K562 (cell line): ENCODE data around the gene CDKN2AIP. TPM values are rescaled to one million over a fixed set of nuclear protein-coding genes. Genes with fewer than 3 reads are reported as not detected.

Source experiments
- ATAC-seq: fragments of 200-7000 bp; cut with Tn5 transposase; 3 replicates; pipeline ENCODE4 v1.9.1; 2020; ENCODE audit warnings: moderate library complexity
- BruUV-seq: library from RNA; stranded (reverse); fragments of 400-500 nt; replicated peaks from 2 replicates; lab custom pipeline; 2021; lab: Mats Ljungman, UMichigan
- CTCF ChIA-PET: fragments of 300-600 bp; formaldehyde crosslinking; extraction: SDS; loops from one replicate; lab custom pipeline; 2021; ENCODE audit warnings: low intra/inter-chr PET ratio; lab: Yijun Ruan, JAX
- POLR2A ChIA-PET: fragments of 300-600, 350-650 bp; sonication (Branson Sonifier 250); formaldehyde crosslinking; extraction: SDS; loops from one replicate; lab custom pipeline; 2021; ENCODE audit warnings: antibody characterized with exemption, inconsistent platforms; lab: Yijun Ruan, JAX
- DNase-seq, 4 experiments: peaks; one replicate each; pipeline versions ENCODE4 v3.0.0 to v3.0.0-alpha.2; 2011 to 2018; ENCODE audit warnings: low spot score in 3 of 4, mixed read lengths in 3 of 4; ENCODE audit errors: extremely low read depth in 1 of 4
- FAIRE-seq: peaks from 2 replicates; lab custom pipeline; 2011; peaks lifted over from hg19 to GRCh38; lab: Jason Lieb, UNC
- H2AFZ ChIP-seq: 2 replicates; pipeline ENCODE4 v1.6.0; 2011; ENCODE audit warnings: low read depth, low read length, control low read depth, inconsistent platforms
- H3K27ac ChIP-seq: fragments of 200-600 bp; 3 replicates; pipeline ENCODE4 v1.8.0; 2011; ENCODE audit warnings: low read depth, mild to moderate bottlenecking, control low read depth, inconsistent platforms, low read length, moderate library complexity, mixed read lengths; ENCODE audit errors: extremely low read depth
- H3K27me3 ChIP-seq, 2 experiments: fragments of 300-600 bp in 1 of 2; 2 replicates in 1 of 2; 3 replicates in 1 of 2; pipeline versions ENCODE4 v1.6.0 to v1.8.0; 2011; ENCODE audit warnings: inconsistent platforms in 2 of 2, low read length in 2 of 2, mild to moderate bottlenecking in 1 of 2, mixed read lengths in 1 of 2, moderate library complexity in 1 of 2; ENCODE audit not compliant: control insufficient read depth in 2 of 2, insufficient read depth in 2 of 2
- H3K36me3 ChIP-seq: fragments of 300-600 bp; 3 replicates; pipeline ENCODE4 v1.8.0; 2011; ENCODE audit warnings: mild to moderate bottlenecking, low read length, inconsistent platforms; ENCODE audit not compliant: control insufficient read depth, insufficient read depth
- H3K4me1 ChIP-seq, 2 experiments: fragments of 200-600 bp in 1 of 2; replicated peaks in 1 of 2; 2 replicates in 1 of 2; 3 replicates in 1 of 2; pipeline versions ENCODE4 v1.5.1 to v1.8.0; 2011; ENCODE audit warnings: inconsistent platforms in 2 of 2, low read length in 2 of 2, mild to moderate bottlenecking in 1 of 2, mixed read lengths in 1 of 2, moderate library complexity in 1 of 2; ENCODE audit not compliant: control insufficient read depth in 2 of 2, insufficient read depth in 2 of 2
- H3K4me2 ChIP-seq: 2 replicates; pipeline ENCODE4 v1.6.1; 2011; ENCODE audit warnings: low read length, control low read depth, inconsistent platforms, mixed read lengths; ENCODE audit not compliant: insufficient read depth
- H3K4me3 ChIP-seq: fragments of 200-600 bp; sonication (generic), shearing (Covaris generic); 2 replicates; pipeline ENCODE4 v1.5.1; 2016; ENCODE audit warnings: control low read depth, inconsistent platforms
- H3K79me2 ChIP-seq: fragments of 200-600 bp; 3 replicates; pipeline ENCODE4 v1.8.0; 2011; ENCODE audit warnings: low read length, inconsistent platforms; ENCODE audit not compliant: control insufficient read depth, insufficient read depth
- H3K9ac ChIP-seq, 2 experiments: 2 replicates each; pipeline versions ENCODE4 v1.6.0 to v1.6.1; 2011; ENCODE audit warnings: low read depth in 2 of 2, low read length in 2 of 2, control low read depth in 1 of 2, inconsistent platforms in 1 of 2, mild to moderate bottlenecking in 1 of 2, mixed read lengths in 1 of 2; ENCODE audit not compliant: insufficient read depth in 1 of 2
- H3K9me1 ChIP-seq: one replicate; pipeline ENCODE4 v1.6.0; 2011; ENCODE audit warnings: inconsistent platforms, mild to moderate bottlenecking, low read length, moderate library complexity; ENCODE audit not compliant: control insufficient read depth, insufficient read depth
- H3K9me3 ChIP-seq: replicated peaks from 2 replicates; pipeline ENCODE4 v1.5.1; 2011; ENCODE audit warnings: low read depth, low read length, inconsistent platforms; ENCODE audit not compliant: control insufficient read depth, insufficient read depth
- H4K20me1 ChIP-seq: replicated peaks from 2 replicates; pipeline ENCODE4 v1.6.1; 2011; ENCODE audit warnings: low read length, inconsistent platforms, mixed read lengths; ENCODE audit not compliant: control insufficient read depth, insufficient read depth
- LCOR ChIP-seq: sonication (generic); formaldehyde crosslinking; IDR thresholded peaks from 2 replicates; pipeline ENCODE4 v1.8.0; 2022; ENCODE audit warnings: mild to moderate bottlenecking, missing genetic modification reagents
- MLX ChIP-seq, 2 experiments: fragments of 450-650 bp in 1 of 2; sonication (generic) in 1 of 2; formaldehyde crosslinking; conservative IDR thresholded peaks; 2 replicates each; pipeline versions ENCODE4 v1.4.0 to v1.8.1; 2020 to 2022; ENCODE audit warnings: mild to moderate bottlenecking in 1 of 2, missing genetic modification reagents in 1 of 2
- NCOA2 ChIP-seq, 2 experiments: fragments of 450-650 bp; IDR thresholded peaks; 2 replicates each; pipeline ENCODE4 v1.6.1; 2018; ENCODE audit warnings: mild to moderate bottlenecking in 2 of 2, moderate library complexity in 1 of 2; ENCODE audit not compliant: partially characterized antibody in 2 of 2
- NR3C1 ChIP-seq: sonication (generic); formaldehyde crosslinking; IDR thresholded peaks from 2 replicates; pipeline ENCODE4 v1.8.1; 2022; ENCODE audit warnings: missing genetic modification reagents
- PPARD ChIP-seq: fragments of 250-450 bp; sonication (Bioruptor Pico); IDR thresholded peaks from 2 replicates; pipeline ENCODE4 v1.8.0; 2022; ENCODE audit warnings: inconsistent platforms, mild to moderate bottlenecking, moderate library complexity
- RBBP5 ChIP-seq: fragments of 200-600 bp; sonication (generic); IDR thresholded peaks from 2 replicates; pipeline ENCODE4 v1.6.1; 2012; ENCODE audit warnings: borderline replicate concordance, mild to moderate bottlenecking, low read length, control low read depth, inconsistent platforms; ENCODE audit not compliant: insufficient read depth, poor library complexity, severe bottlenecking
- TAF9B ChIP-seq: fragments of 450-650 bp; IDR thresholded peaks from 2 replicates; pipeline ENCODE4 v1.6.1; 2018; ENCODE audit warnings: mild to moderate bottlenecking; ENCODE audit not compliant: partially characterized antibody
- TFE3 ChIP-seq: fragments of 450-650 bp; formaldehyde crosslinking; IDR thresholded peaks from 2 replicates; pipeline ENCODE4 v1.4.0; 2020; ENCODE audit warnings: mild to moderate bottlenecking, mixed read lengths
- ZBTB1 ChIP-seq: sonication (generic); formaldehyde crosslinking; IDR thresholded peaks from 2 replicates; pipeline ENCODE4 v1.8.1; 2023; ENCODE audit warnings: missing genetic modification reagents, low read depth, mild to moderate bottlenecking, borderline replicate concordance
- ZBTB9 ChIP-seq: fragments of 450-650 bp; formaldehyde crosslinking; IDR thresholded peaks from 2 replicates; pipeline ENCODE4 v1.4.0; 2020; ENCODE audit warnings: mild to moderate bottlenecking, moderate library complexity
- ZNF316 ChIP-seq: fragments of 450-650 bp; IDR thresholded peaks from 2 replicates; pipeline ENCODE4 v1.6.1; 2016
- ZNF586 ChIP-seq: fragments of 450-650 bp; formaldehyde crosslinking; conservative IDR thresholded peaks from 2 replicates; pipeline ENCODE4 v1.4.0; 2020; ENCODE audit warnings: mild to moderate bottlenecking, moderate library complexity
- ZNF668 ChIP-seq: fragments of 250-450 bp; sonication (Bioruptor Pico); IDR thresholded peaks from 2 replicates; pipeline ENCODE4 v1.8.0; 2022; ENCODE audit warnings: mild to moderate bottlenecking, inconsistent platforms
- ZNF699 ChIP-seq: fragments of 250-450 bp; sonication (Bioruptor Pico); IDR thresholded peaks from 2 replicates; pipeline ENCODE4 v1.8.0; 2021; ENCODE audit warnings: mild to moderate bottlenecking, moderate library complexity; ENCODE audit not compliant: insufficient replicate concordance
- WGBS: fragments of 100-300 bp; shearing (Covaris generic); methylation state at CpG from one replicate; pipeline ENCODE4 v1.1.6; 2016; ENCODE audit warnings: low coverage, mixed read lengths; ENCODE audit not compliant: insufficient coverage; ENCODE audit errors: missing lambda C conversion rate; 5-methylcytosine and 5-hydroxymethylcytosine counted together
- in situ Hi-C: fragments of 300-500 bp; cut with MboI; formaldehyde crosslinking; loops from 4 replicates; pipeline ENCODE4 v1.15.0; 2018; ENCODE audit warnings: inconsistent platforms, mixed read lengths
- intact Hi-C: fragments of 100-400 bp; cut with micrococcal nuclease; formaldehyde crosslinking; loops from 2 replicates; pipeline ENCODE4 v1.14.2; 2022
- polyA plus RNA-seq, 8 experiments: library from polyadenylated mRNA; depleted of rRNA in 4 of 8; stranded (reverse) in 5 of 8; unstranded in 3 of 8; fragments of >200 nt; fragmentation: Nextera tagmentation in 2 of 8; fragmentation: Illumina TruSeq in 1 of 8; extraction: Ambion mirVana in 2 of 8; extraction: Trizol in 1 of 8; gene quantifications; 2 replicates each; pipeline versions ENCODE4 v1.2.1 to v1.2.3, GENCODE V29; 2011 to 2014; ENCODE audit warnings: inconsistent platforms in 1 of 8, missing spikeins in 1 of 8
- total RNA-seq, 7 experiments: library from RNA; depleted of rRNA in 6 of 7; stranded (reverse); fragments of >200 nt in 6 of 7; fragmentation: Illumina TruSeq in 2 of 7; extraction: Trizol in 2 of 7; gene quantifications; 2 replicates each; pipeline versions ENCODE4 v1.2.1 to v1.2.3, GENCODE V29; 2011 to 2021; ENCODE audit warnings: low replicate concordance in 1 of 7

CDKN2AIP gene
- total and polyA plus RNA-seq, 9 of the 15 experiments (the other 6 are each of a cell fraction or from before 2014, with no cell fraction given) = 5.9 to 22.0 (median 19.7) TPM

DNA sequence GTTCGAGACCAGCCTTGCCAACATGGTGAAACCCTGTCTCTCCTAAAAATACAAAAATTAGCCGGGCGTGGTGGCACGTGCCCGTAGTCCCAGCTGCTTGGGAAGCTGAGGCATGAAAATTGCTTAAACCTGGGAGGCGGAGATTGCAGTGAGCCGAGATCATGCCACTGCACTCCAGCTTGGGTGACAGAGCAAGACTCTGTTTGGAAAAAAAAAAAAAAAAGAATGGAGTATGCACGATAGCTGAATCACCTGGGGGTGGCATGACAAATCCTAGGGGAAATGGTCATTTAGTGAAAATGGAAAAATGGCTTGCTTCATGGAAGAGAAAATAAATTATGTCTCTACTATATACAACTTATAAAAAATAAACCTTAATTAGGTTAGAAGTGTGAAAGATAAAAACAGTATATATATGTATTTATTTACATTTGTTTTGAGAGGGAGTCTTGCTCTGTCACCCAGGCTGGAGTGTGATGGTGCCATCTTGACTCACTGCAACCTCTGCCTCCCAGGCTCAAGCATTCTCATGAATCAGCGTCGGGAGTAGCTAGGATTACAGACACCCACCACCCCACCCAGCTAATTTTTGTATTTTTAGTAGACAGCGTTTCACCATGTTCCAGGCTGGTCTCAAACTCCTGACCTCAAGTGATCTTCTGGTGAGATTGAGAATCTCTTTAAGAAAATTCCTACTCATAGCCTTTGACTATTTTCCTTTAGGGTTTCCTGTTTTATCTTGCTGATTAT lies 41.1 kb downstream of the CDKN2AIP start (continued):
- TF ChIP-seq ZNF586 (CRISPR knock-in tag) = no peak
- TF ChIP-seq TFE3 = no peak
- no peak for TF ChIP-seq TAF9B
- TF ChIP-seq NCOA2 (IDR thresholded peaks at IDR 0.05; ENCODE audit: partially characterized antibody in 2 of 2) = no peak
- TF ChIP-seq NR3C1 (CRISPR knock-in tag) = no peak

- ChIA-PET CTCF (no interaction called here), POLR2A (no interaction called here)
- Histone ChIP-seq H3K4me3 (no peak overlapping the region), H3K4me1 (no peaks in the 10 kb centered on the region; a peak in 1 of 5 replicates), H3K79me2 (no peaks in the 10 kb centered on the region), H2AFZ (no peak overlapping the region), H3K4me2 (no peak overlapping the region), H3K36me3 (no peaks in the 10 kb centered on the region), H3K9me1 (no peaks in the 10 kb centered on the region), H3K9ac (no peak overlapping the region), H4K20me1 (no peaks in the 10 kb centered on the region), H3K27ac (no peak overlapping the region), H3K9me3 (no peaks in the 10 kb centered on the region), H3K27me3 (no peaks in the 10 kb centered on the region)
- no TSS peak for BruUV-seq
- no peak for FAIRE-seq
- in situ Hi-C loops = no loop called here
- intact Hi-C loops = no loop called here
- no peak for ATAC-seq
- no peak for DNase-seq
- WGBS = 28% methylated on average over 3 of the region's 3 CpGs
- no peak for TF ChIP-seq PPARD
- no peak for TF ChIP-seq ZNF699 (CRISPR knock-in tag)
- TF ChIP-seq ZBTB9 (CRISPR knock-in tag) = no peak
- no peak for TF ChIP-seq ZNF316
- TF ChIP-seq RBBP5 = no peak
- TF ChIP-seq ZBTB1 = no peak
- no peak for TF ChIP-seq MLX (CRISPR knock-in tag; conservative IDR thresholded peaks at IDR 0.05)
- TF ChIP-seq LCOR (CRISPR knock-in tag) = no peak
- no peak for TF ChIP-seq ZNF668 (CRISPR knock-in tag)
Observed at GRCh38 chr4:183492791-183493222, 48.4 kb downstream of the CDKN2AIP start.
